ENCODE results near the gene CDKN2A. TPM values are rescaled to one million over a fixed set of nuclear protein-coding genes. Genes with fewer than 3 reads are reported as not detected.

CDKN2A gene
- total RNA-seq, 1 experiment from 2014 or later = 0.35 TPM

DNA sequence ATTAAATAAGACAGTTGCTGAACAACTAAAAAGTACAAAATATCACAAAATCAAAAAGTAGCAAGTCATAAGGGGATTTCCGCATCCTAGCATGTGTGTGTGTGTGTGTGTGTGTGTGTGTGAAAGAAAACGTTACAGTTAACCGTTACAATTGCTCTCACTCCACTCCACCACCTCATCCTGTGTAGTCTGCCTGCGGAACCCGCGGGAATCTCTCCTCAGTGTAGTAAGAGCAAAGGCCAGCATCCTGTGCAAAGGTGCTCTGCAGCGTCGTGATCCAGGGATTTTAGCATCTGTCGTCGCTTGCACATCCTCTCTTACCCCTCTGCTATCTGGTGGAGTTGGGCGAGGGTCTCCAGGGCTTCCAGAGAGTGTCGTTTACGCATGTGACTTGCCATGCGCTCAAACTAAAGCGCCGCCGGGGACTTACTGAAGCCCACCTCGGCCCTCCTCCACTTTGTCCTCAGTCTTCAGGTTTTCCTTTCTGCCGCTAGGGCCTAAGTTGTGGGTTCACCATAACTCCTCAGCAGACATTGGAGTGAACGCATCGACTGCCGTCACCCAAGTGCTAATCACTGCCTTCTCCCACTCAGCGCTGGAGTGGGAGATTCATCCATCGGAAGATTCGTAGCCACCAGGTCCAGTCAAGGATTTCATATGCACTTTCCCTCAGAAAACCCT, 11.0 kb upstream of the CDKN2A start:
- Histone ChIP-seq H4K5ac (ENCODE audit: insufficient read length, low read depth, low read length) (no peak overlapping the region), H3K79me1 (ENCODE audit: insufficient read depth, low read depth, low read length, poor library complexity, severe bottlenecking) (no peaks in the 10 kb centered on the region), H3K4me1 (ENCODE audit: insufficient read depth, low read length) (no peaks in the 10 kb centered on the region), H3K23ac (ENCODE audit: insufficient read length, low read depth, low read length) (no peak overlapping the region), H3K23me2 (ENCODE audit: insufficient read length, low read depth, low read length, poor library complexity, severe bottlenecking) (peaks cover 15% of the 10 kb centered on the region), H3K9ac (ENCODE audit: extremely low read depth, insufficient read length, low read length) (no peak overlapping the region), H4K20me1 (ENCODE audit: control insufficient read depth, insufficient read depth, insufficient read length) (no peaks in the 10 kb centered on the region), H2BK120ac (ENCODE audit: low read depth, low read length, poor library complexity, severe bottlenecking) (no peak overlapping the region), H2BK5ac (ENCODE audit: insufficient read length, low read length) (no peak overlapping the region), H3K56ac (ENCODE audit: insufficient read length, low read depth, low read length) (no peak overlapping the region), H2AFZ (ENCODE audit: low read length) (no peak overlapping the region), H3K14ac (ENCODE audit: insufficient read depth, low read length) (no peak overlapping the region), H3K9me3 (ENCODE audit: control insufficient read depth, low read depth, low read length) (no peaks in the 10 kb centered on the region), H3K4ac (ENCODE audit: low read depth, low read length) (no peak overlapping the region), H2BK20ac (ENCODE audit: low read depth, low read length, poor library complexity, severe bottlenecking) (no peak overlapping the region), H3T11ph (ENCODE audit: low read length) (no peak overlapping the region), H3K79me2 (ENCODE audit: insufficient read depth, low read length) (no peaks in the 10 kb centered on the region), H3K27ac (ENCODE audit: insufficient read length, low read depth, low read length) (no peak overlapping the region), H3K4me2 (ENCODE audit: insufficient read depth, insufficient read length, low read length) (peak overlapping the region; percentile 75), H3K27me3 (ENCODE audit: insufficient read depth, low read length) (peaks cover 30% of the 10 kb centered on the region; the same call in 1 of the 2 replicates), H4K8ac (replicated peaks; ENCODE audit: insufficient read length, low read depth, low read length) (no peak overlapping the region), H3K18ac (ENCODE audit: insufficient read length, low read depth, low read length) (no peak overlapping the region), H2BK15ac (ENCODE audit: low read depth, low read length) (no peak overlapping the region), H2BK12ac (ENCODE audit: insufficient read length, low read depth, low read length) (no peak overlapping the region), H2AK5ac (ENCODE audit: insufficient read length, low read length) (no peak overlapping the region), H4K91ac (ENCODE audit: insufficient read length, low read depth, low read length) (no peak overlapping the region)
- TF ChIP-seq, protein P1, sequence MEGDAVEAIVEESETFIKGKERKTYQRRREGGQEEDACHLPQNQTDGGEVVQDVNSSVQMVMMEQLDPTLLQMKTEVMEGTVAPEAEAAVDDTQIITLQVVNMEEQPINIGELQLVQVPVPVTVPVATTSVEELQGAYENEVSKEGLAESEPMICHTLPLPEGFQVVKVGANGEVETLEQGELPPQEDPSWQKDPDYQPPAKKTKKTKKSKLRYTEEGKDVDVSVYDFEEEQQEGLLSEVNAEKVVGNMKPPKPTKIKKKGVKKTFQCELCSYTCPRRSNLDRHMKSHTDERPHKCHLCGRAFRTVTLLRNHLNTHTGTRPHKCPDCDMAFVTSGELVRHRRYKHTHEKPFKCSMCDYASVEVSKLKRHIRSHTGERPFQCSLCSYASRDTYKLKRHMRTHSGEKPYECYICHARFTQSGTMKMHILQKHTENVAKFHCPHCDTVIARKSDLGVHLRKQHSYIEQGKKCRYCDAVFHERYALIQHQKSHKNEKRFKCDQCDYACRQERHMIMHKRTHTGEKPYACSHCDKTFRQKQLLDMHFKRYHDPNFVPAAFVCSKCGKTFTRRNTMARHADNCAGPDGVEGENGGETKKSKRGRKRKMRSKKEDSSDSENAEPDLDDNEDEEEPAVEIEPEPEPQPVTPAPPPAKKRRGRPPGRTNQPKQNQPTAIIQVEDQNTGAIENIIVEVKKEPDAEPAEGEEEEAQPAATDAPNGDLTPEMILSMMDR (conservative IDR thresholded peaks at IDR 0.05) = peak; percentile 46; the same call in 2 of the 3 replicates
- DNase-seq = peak; percentile 64
- no peak overlapping the region for H3K27ac Mint-ChIP-seq
- WGBS (ENCODE audit: extremely low coverage, insufficient read length, low lambda C conversion rate) = no CpG with 5 or more reads among the region's 25 CpGs
- H3K36me3 Mint-ChIP-seq (ENCODE audit: insufficient read depth in 1 of 3, low read depth in 3 of 3) = no peaks in the 10 kb centered on the region; a peak in 1 of 7 replicates
- H3K4me3 Mint-ChIP-seq = peak overlapping the region; percentile 46 to 80
- peaks cover 94% of the 10 kb centered on the region for H3K27me3 Mint-ChIP-seq (ENCODE audit: low read depth)
- peaks cover 14 to 23% of the 10 kb centered on the region in 2 experiments for H3K4me1 Mint-ChIP-seq
- H3K9me3 Mint-ChIP-seq = no peaks in the 10 kb centered on the region; a peak in 2 of 5 replicates

Data from H9 (cell line).